Measurements from ENCODE around the gene NLRP3. TPM values are rescaled to one million over a fixed set of nuclear protein-coding genes. Genes with fewer than 3 reads are reported as not detected.

The NLRP3 gene
- total RNA-seq, 1 donor from 2014 or later, result not detected

DNA sequence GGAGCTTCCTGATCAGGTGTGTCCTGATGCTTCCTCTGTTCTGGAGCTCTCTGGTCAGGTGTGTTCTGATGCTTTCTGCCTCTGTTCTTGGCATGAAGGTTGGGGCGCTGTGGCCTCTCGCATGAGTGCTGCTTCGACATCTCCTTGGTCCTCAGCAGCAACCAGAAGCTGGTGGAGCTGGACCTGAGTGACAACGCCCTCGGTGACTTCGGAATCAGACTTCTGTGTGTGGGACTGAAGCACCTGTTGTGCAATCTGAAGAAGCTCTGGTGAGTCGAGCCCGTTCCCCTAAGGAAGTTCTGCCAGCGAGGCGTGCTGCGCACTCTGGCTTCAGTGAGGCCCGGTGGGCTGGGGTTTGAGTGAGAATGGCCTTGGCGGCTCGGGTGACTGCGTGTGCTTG is 18.0 kb downstream of the NLRP3 start:
- intact Hi-C loops (cut with micrococcal nuclease), result no loop called here
- Mint-ChIP-seq H3K27ac (no peak overlapping the region), H3K4me1 (ENCODE audit: low read depth) (no peaks in the 10 kb centered on the region), H3K9me3 (no peaks in the 10 kb centered on the region), H3K36me3 (ENCODE audit: low read depth) (no peaks in the 10 kb centered on the region), H3K27me3 (ENCODE audit: insufficient read depth) (peaks cover 2% of the 10 kb centered on the region), H3K4me3 (no peak overlapping the region)
- DNase-seq (ENCODE audit: low spot score), result no peak

DNA sequence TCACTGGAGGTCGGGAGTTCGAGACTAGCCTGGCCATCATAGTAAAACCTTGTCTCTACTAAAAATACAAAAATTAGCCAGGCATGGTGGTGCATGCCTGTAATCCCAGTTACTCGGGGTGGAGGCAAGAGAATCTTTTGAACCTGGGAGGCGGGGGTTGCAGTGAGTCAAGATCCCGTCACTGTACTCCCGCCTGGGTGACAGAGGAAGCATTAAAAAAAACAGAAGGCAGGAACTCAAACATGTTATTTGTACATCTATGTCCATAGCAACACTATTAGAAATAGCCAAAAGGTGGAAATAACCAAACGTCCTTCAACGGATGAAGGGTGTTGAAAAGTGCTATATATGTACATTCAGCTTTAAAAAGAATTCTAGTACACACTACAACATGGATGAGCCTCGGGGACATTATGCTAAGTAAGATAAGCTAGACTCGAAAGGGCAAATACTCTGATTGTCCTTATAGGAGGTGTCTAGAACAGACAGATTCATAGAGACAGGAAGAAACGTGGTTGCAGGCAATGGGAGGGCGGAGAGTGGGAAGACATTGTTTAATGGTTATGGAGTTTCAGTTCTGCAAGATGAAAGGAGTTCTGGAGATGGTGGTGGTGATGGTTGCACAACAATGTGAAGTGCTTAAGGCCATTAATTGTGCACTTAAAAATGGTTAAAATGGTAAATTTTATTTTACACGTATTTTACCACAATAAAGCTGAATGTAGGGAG is 19.2 kb downstream of the NLRP3 start:
- H3K4me3 Mint-ChIP-seq, result no peak overlapping the region
- peaks cover 2% of the 10 kb centered on the region for H3K27me3 Mint-ChIP-seq (ENCODE audit: insufficient read depth)
- no peak for DNase-seq (ENCODE audit: low spot score)
- no peaks in the 10 kb centered on the region for H3K9me3 Mint-ChIP-seq
- no peaks in the 10 kb centered on the region for H3K36me3 Mint-ChIP-seq (ENCODE audit: low read depth)
- H3K4me1 Mint-ChIP-seq (ENCODE audit: low read depth), result no peaks in the 10 kb centered on the region
- H3K27ac Mint-ChIP-seq, result no peak overlapping the region
- intact Hi-C loops (cut with micrococcal nuclease), result no loop called here

DNA sequence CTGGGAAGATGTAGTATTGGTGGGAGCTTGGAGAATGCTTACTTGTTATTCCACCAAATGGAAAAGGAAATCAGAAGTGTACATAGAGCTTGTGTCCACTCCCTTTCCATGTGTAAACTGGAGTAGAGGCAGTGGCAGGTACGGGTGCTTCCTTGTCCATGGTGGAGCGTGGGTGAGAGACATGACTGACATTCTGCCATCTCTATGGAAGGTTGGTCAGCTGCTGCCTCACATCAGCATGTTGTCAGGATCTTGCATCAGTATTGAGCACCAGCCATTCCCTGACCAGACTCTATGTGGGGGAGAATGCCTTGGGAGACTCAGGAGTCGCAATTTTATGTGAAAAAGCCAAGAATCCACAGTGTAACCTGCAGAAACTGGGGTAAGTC is 19.8 kb downstream of the NLRP3 start:
- DNase-seq (ENCODE audit: low spot score), result no peak
- Mint-ChIP-seq H3K4me1 (ENCODE audit: low read depth) (no peaks in the 10 kb centered on the region), H3K9me3 (no peaks in the 10 kb centered on the region), H3K27me3 (ENCODE audit: insufficient read depth) (peaks cover 2% of the 10 kb centered on the region), H3K36me3 (ENCODE audit: low read depth) (no peaks in the 10 kb centered on the region), H3K27ac (no peak overlapping the region), H3K4me3 (no peak overlapping the region)
- intact Hi-C loops (cut with micrococcal nuclease), result no loop called here

DNA sequence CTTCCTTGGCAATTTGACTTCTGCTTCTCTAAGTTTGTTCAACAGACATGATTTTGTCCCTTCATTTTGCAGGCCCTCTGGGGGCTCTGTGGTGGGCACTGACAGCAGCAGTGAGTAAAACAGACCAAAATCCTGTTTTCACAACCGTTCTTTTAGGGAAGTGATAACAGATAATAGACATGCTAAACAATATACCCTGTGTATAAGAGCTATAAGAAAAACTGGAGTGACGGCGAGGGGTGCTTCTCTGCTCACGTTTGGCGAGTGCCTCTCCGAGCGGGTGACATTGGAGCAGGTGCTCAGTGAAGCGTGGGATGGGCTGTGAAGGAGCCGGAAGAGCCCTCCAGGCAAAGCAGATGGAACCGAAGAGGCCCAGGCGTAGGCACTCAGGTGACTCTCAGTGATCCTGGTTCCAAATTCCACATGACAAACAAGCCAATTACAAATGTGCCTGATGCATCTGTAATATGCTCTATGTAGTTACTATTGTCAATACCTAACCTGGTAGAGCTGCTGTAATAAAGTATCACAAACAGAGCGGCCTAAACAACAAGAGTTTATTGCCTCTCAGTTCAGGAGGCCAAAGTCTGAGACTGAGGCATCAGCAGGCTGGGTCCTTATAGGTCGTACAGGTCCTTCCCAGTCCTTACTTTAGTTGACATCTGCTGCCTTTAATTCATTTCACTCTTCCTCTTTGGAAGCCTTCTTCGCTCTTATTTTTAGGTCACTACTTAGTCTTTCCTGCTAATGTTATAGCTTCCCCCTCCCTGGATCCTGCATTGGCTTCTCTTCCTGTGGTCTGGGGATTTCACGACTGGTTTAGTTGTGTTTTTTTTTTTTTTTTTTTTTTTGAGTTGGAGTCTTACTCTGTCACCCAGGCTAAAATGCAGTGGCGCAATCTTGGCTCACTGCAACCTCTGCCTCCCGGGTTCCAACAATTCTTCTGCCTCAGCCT is 21.9 kb downstream of the NLRP3 start:
- H3K36me3 Mint-ChIP-seq (ENCODE audit: low read depth), result no peaks in the 10 kb centered on the region
- DNase-seq (ENCODE audit: low spot score), result no peak
- no peaks in the 10 kb centered on the region for H3K4me1 Mint-ChIP-seq (ENCODE audit: low read depth)
- intact Hi-C loops (cut with micrococcal nuclease), result no loop called here
- no peak overlapping the region for H3K27ac Mint-ChIP-seq
- peaks cover 2% of the 10 kb centered on the region for H3K27me3 Mint-ChIP-seq (ENCODE audit: insufficient read depth)
- no peaks in the 10 kb centered on the region for H3K9me3 Mint-ChIP-seq
- H3K4me3 Mint-ChIP-seq, result no peak overlapping the region

DNA sequence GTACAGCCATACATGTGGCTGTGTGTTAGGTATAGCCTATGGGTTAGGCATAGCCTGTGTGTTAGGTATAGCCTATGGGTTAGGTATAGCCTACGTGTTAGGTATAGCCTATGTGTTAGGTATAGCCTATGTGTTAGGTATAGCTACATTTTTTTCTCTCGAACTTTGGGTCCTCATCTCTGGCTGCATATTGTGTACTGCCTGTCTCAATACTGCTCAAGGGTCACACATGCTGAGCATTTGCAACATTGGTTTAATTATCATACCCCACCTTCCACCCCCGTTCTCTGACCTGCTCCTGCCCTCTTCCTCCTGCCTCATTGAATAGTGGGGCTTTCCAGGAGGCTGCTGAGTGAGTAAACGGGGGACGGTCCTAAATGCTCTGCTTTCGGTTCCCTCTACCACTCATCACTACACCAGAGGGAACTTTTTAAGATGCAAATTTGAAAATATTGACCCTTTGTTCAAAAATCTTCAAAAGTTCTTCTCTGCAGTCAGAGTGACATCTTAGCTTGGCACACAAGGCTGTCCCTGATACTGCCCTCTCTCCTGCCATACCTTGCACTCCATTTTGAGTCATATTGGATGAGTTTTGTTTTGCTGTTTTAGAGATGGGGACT is 24.1 kb downstream of the NLRP3 start:
- peaks cover 2% of the 10 kb centered on the region for H3K27me3 Mint-ChIP-seq (ENCODE audit: insufficient read depth)
- no peaks in the 10 kb centered on the region for H3K36me3 Mint-ChIP-seq (ENCODE audit: low read depth)
- no peak overlapping the region for H3K27ac Mint-ChIP-seq
- no peaks in the 10 kb centered on the region for H3K9me3 Mint-ChIP-seq
- no peaks in the 10 kb centered on the region for H3K4me1 Mint-ChIP-seq (ENCODE audit: low read depth)
- no peak for DNase-seq (ENCODE audit: low spot score)
- no peak overlapping the region for H3K4me3 Mint-ChIP-seq
- intact Hi-C loops (cut with micrococcal nuclease), result no loop called here

DNA sequence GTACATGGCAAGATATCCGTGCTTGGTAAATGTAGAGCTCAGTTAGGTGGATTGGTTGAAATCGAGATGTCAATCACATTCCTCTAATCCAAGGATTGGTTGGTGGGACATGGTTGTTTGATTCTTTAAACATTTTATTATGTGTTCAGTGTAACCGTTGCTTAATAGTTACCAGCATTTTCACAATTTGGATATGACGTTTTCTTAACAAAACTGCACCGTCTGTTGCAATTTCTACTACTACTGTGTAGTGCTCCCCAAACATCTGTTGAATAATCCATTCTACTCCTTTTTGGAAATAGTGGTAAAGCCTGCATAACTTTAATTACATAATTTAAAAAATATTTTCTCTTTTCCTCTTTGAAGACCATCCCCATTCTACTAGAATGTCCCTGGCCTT is 25.6 kb downstream of the NLRP3 start:
- intact Hi-C loops (cut with micrococcal nuclease), result no loop called here
- Mint-ChIP-seq H3K36me3 (ENCODE audit: low read depth) (no peaks in the 10 kb centered on the region), H3K27me3 (ENCODE audit: insufficient read depth) (peaks cover 1% of the 10 kb centered on the region), H3K9me3 (no peaks in the 10 kb centered on the region), H3K4me3 (no peak overlapping the region), H3K4me1 (ENCODE audit: low read depth) (no peaks in the 10 kb centered on the region), H3K27ac (no peak overlapping the region)
- no peak for DNase-seq (ENCODE audit: low spot score)

DNA sequence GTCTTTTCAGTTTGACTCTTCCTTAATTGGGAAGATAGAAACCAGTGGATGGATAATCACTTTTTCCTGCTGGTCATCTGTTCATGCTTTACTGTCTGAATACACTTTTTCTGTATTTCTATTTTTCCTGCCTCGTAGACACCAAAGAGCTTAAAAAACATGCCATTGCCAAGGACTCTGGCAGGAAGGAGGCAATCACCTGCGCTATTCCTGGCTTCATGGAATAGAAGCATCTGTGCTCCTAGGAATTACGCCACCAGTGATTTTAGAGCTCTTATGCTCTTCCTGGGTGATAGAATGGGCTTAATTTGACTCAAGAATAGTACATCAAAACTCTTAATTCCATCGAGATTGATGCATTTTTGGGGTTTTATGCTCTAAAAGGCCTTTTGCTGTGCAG is 26.2 kb downstream of the NLRP3 start:
- Mint-ChIP-seq H3K4me1 (ENCODE audit: low read depth) (no peaks in the 10 kb centered on the region), H3K27me3 (ENCODE audit: insufficient read depth) (peaks cover 1% of the 10 kb centered on the region), H3K36me3 (ENCODE audit: low read depth) (no peaks in the 10 kb centered on the region), H3K4me3 (no peak overlapping the region), H3K27ac (no peak overlapping the region), H3K9me3 (no peaks in the 10 kb centered on the region)
- DNase-seq (ENCODE audit: low spot score), result no peak
- intact Hi-C loops (cut with micrococcal nuclease), result no loop called here

DNA sequence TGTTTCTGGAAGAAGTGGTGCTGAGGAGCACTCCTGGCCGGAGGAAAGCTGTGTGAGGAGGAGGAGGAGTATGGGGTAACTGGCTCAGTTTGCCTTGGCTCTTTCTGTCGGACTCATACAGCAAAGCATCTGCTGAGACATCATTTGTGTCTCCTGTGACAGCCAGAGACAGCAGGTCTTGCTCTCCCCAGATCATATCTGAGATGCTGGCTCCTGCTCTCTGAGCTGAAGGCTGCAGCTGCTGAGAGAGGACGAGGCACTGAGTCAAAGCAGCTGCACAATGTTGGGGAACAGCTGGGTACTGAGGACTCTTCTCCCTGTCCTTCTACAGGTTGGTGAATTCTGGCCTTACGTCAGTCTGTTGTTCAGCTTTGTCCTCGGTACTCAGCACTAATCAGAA is 27.7 kb downstream of the NLRP3 start:
- no peak overlapping the region for H3K27ac Mint-ChIP-seq
- intact Hi-C loops (cut with micrococcal nuclease), result no loop called here
- H3K9me3 Mint-ChIP-seq, result no peaks in the 10 kb centered on the region
- H3K36me3 Mint-ChIP-seq (ENCODE audit: low read depth), result no peaks in the 10 kb centered on the region
- no peak for DNase-seq (ENCODE audit: low spot score)
- H3K4me1 Mint-ChIP-seq (ENCODE audit: low read depth), result no peaks in the 10 kb centered on the region
- no peak overlapping the region for H3K4me3 Mint-ChIP-seq
- peaks cover 1% of the 10 kb centered on the region for H3K27me3 Mint-ChIP-seq (ENCODE audit: insufficient read depth)

DNA sequence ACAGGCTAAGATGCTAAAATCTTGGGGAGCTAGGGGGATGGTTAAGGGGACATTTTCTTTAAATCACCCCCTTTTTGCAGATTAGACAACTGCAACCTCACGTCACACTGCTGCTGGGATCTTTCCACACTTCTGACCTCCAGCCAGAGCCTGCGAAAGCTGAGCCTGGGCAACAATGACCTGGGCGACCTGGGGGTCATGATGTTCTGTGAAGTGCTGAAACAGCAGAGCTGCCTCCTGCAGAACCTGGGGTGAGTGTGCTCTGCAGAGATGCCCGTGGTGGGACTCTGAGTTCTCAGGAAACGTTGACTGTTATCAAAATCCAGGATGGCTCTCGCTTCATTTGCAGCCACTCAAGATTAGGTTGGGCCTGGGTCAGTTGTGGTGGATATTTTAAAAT is 28.6 kb downstream of the NLRP3 start:
- H3K36me3 Mint-ChIP-seq (ENCODE audit: low read depth), result no peaks in the 10 kb centered on the region
- H3K4me1 Mint-ChIP-seq (ENCODE audit: low read depth), result no peaks in the 10 kb centered on the region
- no peaks in the 10 kb centered on the region for H3K9me3 Mint-ChIP-seq
- no peak for DNase-seq (ENCODE audit: low spot score)
- H3K4me3 Mint-ChIP-seq, result no peak overlapping the region
- intact Hi-C loops (cut with micrococcal nuclease), result no loop called here
- H3K27ac Mint-ChIP-seq, result no peak overlapping the region
- peaks cover 1% of the 10 kb centered on the region for H3K27me3 Mint-ChIP-seq (ENCODE audit: insufficient read depth)

DNA sequence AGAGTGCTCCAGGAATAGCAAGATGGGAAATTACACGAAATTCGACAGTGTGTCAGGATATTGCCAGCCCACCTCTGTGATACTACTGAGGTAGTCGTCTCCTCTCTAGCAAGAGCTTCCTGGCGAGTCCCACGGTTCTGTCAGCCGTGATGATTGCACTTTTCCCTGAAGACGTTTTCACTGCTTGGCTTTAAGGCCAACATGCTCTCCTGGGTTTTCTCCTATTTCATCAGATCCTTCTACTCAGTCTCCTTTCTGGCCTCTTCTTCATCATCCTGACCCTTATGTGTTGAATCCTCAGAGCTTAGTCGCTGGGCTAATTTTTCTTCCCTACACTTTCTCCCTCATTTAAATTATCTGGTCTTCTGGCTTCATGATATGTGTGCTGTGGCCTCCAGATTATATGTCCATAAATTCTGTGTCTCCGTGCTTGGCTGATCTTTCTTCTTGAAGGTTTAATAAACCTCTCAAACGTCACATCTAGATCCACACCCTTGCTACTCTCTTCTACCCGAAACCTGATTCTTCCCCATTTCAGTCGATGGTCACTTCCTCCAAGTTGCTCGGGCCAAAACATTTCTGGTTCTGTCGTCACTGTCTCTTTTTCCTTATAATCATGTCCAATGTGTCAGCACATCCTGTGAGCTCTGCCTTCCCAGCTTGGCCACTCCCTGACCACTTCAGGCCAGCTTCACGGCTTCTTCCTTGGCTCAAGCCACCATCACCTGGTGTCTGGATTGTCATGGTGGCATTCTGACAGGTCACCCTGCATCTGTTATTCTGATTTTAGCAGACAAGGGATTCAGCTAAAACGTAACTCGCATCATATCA is 29.8 kb downstream of the NLRP3 start:
- Mint-ChIP-seq H3K27ac (no peak overlapping the region), H3K36me3 (ENCODE audit: low read depth) (no peaks in the 10 kb centered on the region)

DNA sequence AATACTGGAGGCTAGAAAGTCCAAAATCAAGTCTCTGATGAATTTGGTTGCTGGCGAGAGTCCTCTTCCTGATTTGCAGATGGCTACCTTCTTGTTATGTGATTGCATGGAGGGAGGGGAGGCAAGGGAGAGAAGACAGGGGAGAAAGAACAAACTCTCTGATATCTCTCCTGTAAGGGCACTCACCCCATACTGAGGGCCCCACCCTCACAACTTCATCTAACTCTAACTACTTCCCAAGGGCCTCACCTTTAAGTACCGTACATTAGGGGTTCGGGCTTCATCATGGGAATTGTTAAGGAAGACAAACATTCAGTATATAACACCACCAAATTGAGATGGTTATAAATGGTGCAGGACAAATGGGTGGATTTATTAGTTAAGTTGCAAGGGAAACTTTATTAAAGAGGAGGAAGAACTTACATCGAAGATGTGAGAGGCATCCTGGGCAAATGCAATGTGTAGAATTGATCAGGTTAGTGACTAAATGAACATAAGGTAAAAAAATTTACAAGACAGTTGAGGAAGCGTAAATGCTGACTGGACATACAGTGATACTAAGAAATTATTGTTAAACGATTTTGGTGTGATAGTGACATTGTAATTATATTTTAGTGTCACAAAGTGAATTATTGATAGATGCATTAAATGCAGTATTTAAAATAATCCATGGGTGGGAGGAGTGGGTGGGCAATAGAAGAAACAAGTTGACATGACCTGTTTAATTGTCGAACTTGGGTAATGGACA is 31.4 kb downstream of the NLRP3 start:
- Mint-ChIP-seq H3K27ac (no peak overlapping the region), H3K27me3 (ENCODE audit: insufficient read depth) (peaks cover 1% of the 10 kb centered on the region), H3K4me3 (no peak overlapping the region), H3K9me3 (no peaks in the 10 kb centered on the region), H3K36me3 (ENCODE audit: low read depth) (no peaks in the 10 kb centered on the region), H3K4me1 (ENCODE audit: low read depth) (no peaks in the 10 kb centered on the region)
- intact Hi-C loops (cut with micrococcal nuclease), result no loop called here
- DNase-seq (ENCODE audit: low spot score), result no peak

More for the DNA sequence above, 29.8 kb downstream of the NLRP3 start:
- H3K4me1 Mint-ChIP-seq (ENCODE audit: low read depth), result no peaks in the 10 kb centered on the region
- H3K27me3 Mint-ChIP-seq (ENCODE audit: insufficient read depth), result peaks cover 1% of the 10 kb centered on the region
- H3K9me3 Mint-ChIP-seq, result no peaks in the 10 kb centered on the region
- H3K4me3 Mint-ChIP-seq, result no peak overlapping the region
- DNase-seq (ENCODE audit: low spot score), result no peak
- intact Hi-C loops (cut with micrococcal nuclease), result no loop called here
